Fibroblast of lung (primary cell): ENCODE measurements around the gene SORT1. TPM values are rescaled to one million over a fixed set of nuclear protein-coding genes. Genes with fewer than 3 reads are reported as not detected.
A peak's percentile ranks its signal among the peaks of the same experiment; 100 is the strongest.

Experiments
- DNase-seq, 2 donors: peaks; one replicate each; pipeline versions ENCODE4 v3.0.0 to v3.0.0-alpha.2; 2010; ENCODE audit warnings: low read depth in 2 of 2
- H2AFZ ChIP-seq: 2 replicates; pipeline ENCODE4 v1.5.1; 2012; ENCODE audit warnings: low read length, control low read depth, inconsistent platforms
- H3K27ac ChIP-seq: 2 replicates; pipeline ENCODE4 v1.5.1; 2011; ENCODE audit warnings: low read length, control low read depth; ENCODE audit not compliant: insufficient read depth
- H3K27me3 ChIP-seq: 2 replicates; pipeline ENCODE4 v1.5.1; 2011; ENCODE audit warnings: mild to moderate bottlenecking, low read length; ENCODE audit not compliant: control insufficient read depth, insufficient read depth
- H3K36me3 ChIP-seq: 2 replicates; pipeline ENCODE4 v1.5.1; 2011; ENCODE audit warnings: low read length; ENCODE audit not compliant: control insufficient read depth, insufficient read depth
- H3K4me1 ChIP-seq: 2 replicates; pipeline ENCODE4 v1.5.1; 2011; ENCODE audit warnings: low read length; ENCODE audit not compliant: control insufficient read depth, insufficient read depth; ENCODE audit errors: extremely low read depth
- H3K4me2 ChIP-seq: 2 replicates; pipeline ENCODE4 v1.5.1; 2011; ENCODE audit warnings: low read length, control low read depth; ENCODE audit not compliant: insufficient read depth; ENCODE audit errors: extremely low read depth
- H3K4me3 ChIP-seq, 4 experiments: fragments of 200-600 bp in 1 of 4; sonication (generic) in 1 of 4; replicated peaks in 1 of 4; 2 replicates each; pipeline ENCODE4 v1.5.1; 2011 to 2016; ENCODE audit warnings: low read length in 4 of 4, low read depth in 3 of 4, mild to moderate bottlenecking in 3 of 4, control low read depth in 2 of 4, inconsistent platforms in 1 of 4, mixed read lengths in 1 of 4; ENCODE audit not compliant: insufficient read depth in 1 of 4; ENCODE audit errors: control extremely low read depth in 1 of 4
- H3K79me2 ChIP-seq: 2 replicates; pipeline ENCODE4 v1.5.1; 2012; ENCODE audit warnings: mild to moderate bottlenecking, low read length, inconsistent platforms; ENCODE audit not compliant: control insufficient read depth, insufficient read depth
- H3K9ac ChIP-seq: 2 replicates; pipeline ENCODE4 v1.5.1; 2011; ENCODE audit warnings: mild to moderate bottlenecking, low read length, control low read depth; ENCODE audit not compliant: insufficient read depth
- H3K9me3 ChIP-seq: 2 replicates; pipeline ENCODE4 v1.5.1; 2012; ENCODE audit warnings: low read depth, low read length; ENCODE audit not compliant: control insufficient read depth, insufficient read depth
- H4K20me1 ChIP-seq: 2 replicates; pipeline ENCODE4 v1.5.1; 2011; ENCODE audit warnings: low read length; ENCODE audit not compliant: control insufficient read depth, insufficient read depth; ENCODE audit errors: extremely low read depth
- CTCF ChIP-seq, 2 donors: IDR thresholded peaks in 1 of 2; conservative IDR thresholded peaks in 1 of 2; 1 replicate in 1 of 2; 2 replicates in 1 of 2; pipeline ENCODE4 v1.5.1; 2011 to 2012; ENCODE audit warnings: low read length in 2 of 2, control low read depth in 1 of 2, inconsistent platforms in 1 of 2, low read depth in 1 of 2, mild to moderate bottlenecking in 1 of 2
- EZH2 ChIP-seq: IDR thresholded peaks from 2 replicates; pipeline ENCODE4 v1.5.1; 2012; ENCODE audit warnings: low read length, control low read depth, mild to moderate bottlenecking; ENCODE audit errors: missing control alignments
- polyA plus RNA-seq, 2 donors: library from polyadenylated mRNA; depleted of rRNA in 1 of 2; stranded (reverse) in 1 of 2; unstranded in 1 of 2; fragments of >200 nt; gene quantifications; 2 replicates each; pipeline ENCODE4 v1.2.1, GENCODE V29; 2011 to 2012; ENCODE audit warnings: missing spikeins in 1 of 2
- total RNA-seq: library from RNA; depleted of rRNA; stranded (reverse); fragments of >200 nt; gene quantifications from 2 replicates; pipeline ENCODE4 v1.2.1, GENCODE V29; 2014

Gene SORT1
- total and polyA plus RNA-seq, 2 donors (not counting 1 experiment from before 2014, with no cell fraction given): 27.5 to 37.5 TPM

GRCh38 chr1:109281680-109282496, 115.8 kb downstream of the SORT1 start:
- Histone ChIP-seq H3K36me3 (no peaks in the 10 kb centered on the region), H3K4me2 (peak overlapping the region; percentile 97), H3K27me3 (no peaks in the 10 kb centered on the region), H3K79me2 (peaks cover 22% of the 10 kb centered on the region), H3K27ac (peak overlapping the region; percentile 80), H3K9ac (peak overlapping the region; percentile 9), H3K4me3 (peak overlapping the region; percentile 74 to 85 (median 76)), H2AFZ (peak overlapping the region; percentile 11), H3K4me1 (peaks cover 2% of the 10 kb centered on the region), H3K9me3 (no peaks in the 10 kb centered on the region), H4K20me1 (no peaks in the 10 kb centered on the region)
- TF ChIP-seq EZH2: no peak
- TF ChIP-seq CTCF (conservative IDR thresholded peaks at IDR 0.05 in 1 of 2, IDR thresholded peaks at IDR 0.05 in 1 of 2; ENCODE audit: low read depth in 1 of 2, low read length in 2 of 2): no peak
- DNase-seq: peak in 1 of 2 donors; percentile 43

GRCh38 chr1:109280862-109281261, 116.9 kb downstream of the SORT1 start:
- H3K4me3 ChIP-seq: no peak overlapping the region
- H3K79me2 ChIP-seq: peaks cover 22% of the 10 kb centered on the region
- no peak overlapping the region for H3K4me2 ChIP-seq
- no peak for DNase-seq
- H3K36me3 ChIP-seq: no peaks in the 10 kb centered on the region
- H2AFZ ChIP-seq: no peak overlapping the region
- H3K27me3 ChIP-seq: no peaks in the 10 kb centered on the region
- no peaks in the 10 kb centered on the region for H4K20me1 ChIP-seq
- H3K27ac ChIP-seq: no peak overlapping the region
- H3K4me1 ChIP-seq: peaks cover 3% of the 10 kb centered on the region
- no peak overlapping the region for H3K9ac ChIP-seq
- H3K9me3 ChIP-seq: no peaks in the 10 kb centered on the region
- TF ChIP-seq EZH2 (no peak), CTCF (conservative IDR thresholded peaks at IDR 0.05 in 1 of 2, IDR thresholded peaks at IDR 0.05 in 1 of 2; ENCODE audit: low read depth in 1 of 2, low read length in 2 of 2) (no peak)

- no peak for DNase-seq
Observed at GRCh38 chr1:109279615-109280278, 118.0 kb downstream of the SORT1 start.

More at GRCh38 chr1:109279615-109280278, 118.0 kb downstream of the SORT1 start:
- H3K9me3 ChIP-seq: no peaks in the 10 kb centered on the region
- no peaks in the 10 kb centered on the region for H3K27me3 ChIP-seq
- H3K4me3 ChIP-seq: no peak overlapping the region
- no peak overlapping the region for H3K4me2 ChIP-seq
- H3K9ac ChIP-seq: no peak overlapping the region
- TF ChIP-seq CTCF (conservative IDR thresholded peaks at IDR 0.05 in 1 of 2, IDR thresholded peaks at IDR 0.05 in 1 of 2; ENCODE audit: low read depth in 1 of 2, low read length in 2 of 2) (no peak), EZH2 (no peak)
- H3K36me3 ChIP-seq: no peaks in the 10 kb centered on the region
- H2AFZ ChIP-seq: no peak overlapping the region
- peaks cover 10% of the 10 kb centered on the region for H3K4me1 ChIP-seq
- H3K79me2 ChIP-seq: peaks cover 22% of the 10 kb centered on the region
- H4K20me1 ChIP-seq: no peaks in the 10 kb centered on the region
- no peak overlapping the region for H3K27ac ChIP-seq
